ENCODE results near the gene CHRM4. TPM values are rescaled to one million over a fixed set of nuclear protein-coding genes. Genes with fewer than 3 reads are reported as not detected.

Gene CHRM4
- total RNA-seq, 1 donor from 2014 or later = 0.25 TPM

GRCh38 chr11:46369458-46370152 is 22.0 kb downstream of the CHRM4 start:
- intact Hi-C loops (cut with micrococcal nuclease) = no loop called here

- intact Hi-C loops (cut with micrococcal nuclease) = loop anchor here (1.0 kb wide), 2 partner anchors 16 to 129 kb away; no protein-coding TSS in a partner anchor
Measured at GRCh38 chr11:46367916-46368267, 23.7 kb downstream of the CHRM4 start.

DNA sequence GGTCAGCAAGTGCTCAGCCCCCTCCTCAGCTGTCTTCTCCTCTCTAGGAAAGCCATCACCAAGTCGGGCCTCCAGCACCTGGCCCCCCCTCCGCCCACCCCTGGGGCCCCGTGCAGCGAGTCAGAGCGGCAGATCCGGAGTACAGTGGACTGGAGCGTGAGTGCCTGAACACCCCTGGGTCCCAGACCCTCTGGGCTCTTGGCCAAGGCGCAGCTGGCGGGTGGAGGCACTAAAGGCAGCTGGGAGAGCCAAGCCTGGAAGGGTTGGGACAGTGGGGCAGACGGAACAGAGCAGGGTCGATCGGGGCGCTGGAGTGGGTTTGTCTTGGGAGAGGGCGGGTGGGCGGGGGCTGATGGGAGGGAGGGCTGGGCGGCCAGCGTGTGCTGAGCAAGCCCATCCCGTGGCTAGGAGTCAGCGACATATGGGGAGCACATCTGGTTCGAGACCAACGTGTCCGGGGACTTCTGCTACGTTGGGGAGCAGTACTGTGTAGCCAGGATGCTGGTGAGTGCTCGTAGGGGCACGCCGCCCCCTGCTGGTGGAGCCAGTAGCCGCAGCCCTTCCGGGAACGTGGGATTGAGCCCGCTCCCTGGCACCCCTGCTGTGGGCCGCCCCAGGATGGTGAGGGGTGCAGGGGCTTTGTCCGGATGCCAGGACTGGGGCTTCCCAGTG is 24.2 kb downstream of the CHRM4 start:
- intact Hi-C loops (cut with micrococcal nuclease) = loop anchor here (1.0 kb wide), 2 partner anchors 15 to 128 kb away; no protein-coding TSS in a partner anchor

DNA sequence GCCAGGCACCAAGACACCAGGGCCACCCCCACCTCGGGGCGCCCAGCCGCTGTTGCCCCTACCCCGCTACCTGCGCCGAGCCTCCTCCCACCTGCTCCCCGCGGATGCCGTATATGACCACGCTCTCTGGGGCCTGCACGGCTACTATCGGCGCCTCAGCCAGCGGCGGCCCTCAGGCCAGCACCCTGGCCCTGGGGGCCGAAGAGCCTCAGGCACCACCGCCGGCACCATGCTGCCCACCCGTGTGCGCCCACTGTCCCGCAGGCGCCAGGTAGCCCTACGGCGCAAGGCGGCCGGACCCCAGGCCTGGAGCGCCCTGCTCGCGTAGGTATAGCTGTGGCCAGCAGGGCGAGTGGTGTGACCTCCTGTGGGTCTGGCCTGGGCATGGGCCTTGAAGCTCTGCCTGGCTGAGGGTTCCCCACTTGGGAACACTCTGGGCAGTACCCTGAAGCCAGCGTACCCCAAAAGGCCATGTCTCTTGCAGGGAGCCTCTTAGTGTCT is 24.9 kb downstream of the CHRM4 start:
- intact Hi-C loops (cut with micrococcal nuclease) = loop anchor here (1.0 kb wide), 2 partner anchors 14 to 127 kb away; no protein-coding TSS in a partner anchor

- intact Hi-C loops (cut with micrococcal nuclease) = no loop called here
Measured at GRCh38 chr11:46366260-46366659, 25.3 kb downstream of the CHRM4 start.

DNA sequence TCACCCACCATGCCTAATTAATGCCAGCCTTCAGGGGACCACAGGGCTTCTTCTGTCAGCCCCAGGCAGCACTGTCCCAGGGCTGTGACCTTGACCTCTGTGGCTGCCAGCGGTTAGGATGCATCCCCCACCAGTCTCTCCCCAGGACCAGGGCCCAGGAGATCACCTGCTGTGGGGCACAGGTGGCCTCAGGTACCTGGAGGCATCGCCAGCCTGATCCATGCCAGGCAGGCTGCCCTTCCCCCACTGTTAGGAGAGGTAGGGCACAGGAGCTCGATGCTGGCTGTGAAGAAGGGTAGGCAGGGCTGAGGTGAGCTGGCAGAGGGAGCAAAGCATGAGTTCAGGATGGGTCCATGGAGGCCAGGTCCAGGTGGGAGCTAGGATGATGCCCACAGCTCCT is 26.8 kb downstream of the CHRM4 start:
- intact Hi-C loops (cut with micrococcal nuclease) = no loop called here

DNA sequence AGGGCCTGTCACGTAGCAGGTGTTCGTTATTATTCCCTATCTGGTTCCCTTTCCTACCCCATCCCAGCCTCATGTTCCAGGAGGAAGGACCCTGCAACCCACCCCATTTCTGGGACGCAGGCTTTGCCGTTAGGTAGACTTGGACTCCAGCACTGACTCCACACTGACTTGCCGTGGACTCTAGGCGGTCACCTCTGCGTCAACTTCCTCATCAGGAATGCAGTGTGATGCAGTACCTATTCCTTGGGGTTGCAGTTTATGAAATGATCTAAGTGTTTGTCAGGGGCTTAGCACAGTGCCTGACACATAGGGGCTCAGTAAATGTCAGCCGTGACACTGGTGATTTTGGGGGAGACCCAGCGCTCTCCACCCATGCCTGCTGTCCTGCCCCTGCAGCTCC is 27.5 kb downstream of the CHRM4 start:
- intact Hi-C loops (cut with micrococcal nuclease) = no loop called here

GRCh38 chr11:46363455-46364005 is 28.0 kb downstream of the CHRM4 start:
- intact Hi-C loops (cut with micrococcal nuclease) = no loop called here

DNA sequence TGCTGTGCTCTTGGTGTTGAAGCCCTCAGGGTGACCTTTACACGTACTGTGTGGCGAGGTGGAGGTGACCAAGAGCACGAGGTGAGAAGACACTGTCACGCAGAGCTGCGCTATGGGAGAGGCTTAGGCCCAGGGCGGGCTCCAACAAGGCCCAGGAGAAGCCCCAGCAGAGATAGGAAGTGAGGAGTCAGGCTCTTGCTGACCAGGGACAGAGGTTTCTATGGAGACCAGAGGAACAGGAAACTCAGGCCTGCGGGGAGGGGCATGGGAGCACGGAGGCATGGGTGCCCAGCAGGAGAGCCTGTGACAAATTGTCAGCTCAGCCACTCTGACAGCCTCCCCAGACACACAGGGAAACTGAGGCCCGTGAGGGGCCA is 28.6 kb downstream of the CHRM4 start:
- intact Hi-C loops (cut with micrococcal nuclease) = no loop called here

- intact Hi-C loops (cut with micrococcal nuclease) = no loop called here
Measured at GRCh38 chr11:46362156-46363030, 29.2 kb downstream of the CHRM4 start.

DNA sequence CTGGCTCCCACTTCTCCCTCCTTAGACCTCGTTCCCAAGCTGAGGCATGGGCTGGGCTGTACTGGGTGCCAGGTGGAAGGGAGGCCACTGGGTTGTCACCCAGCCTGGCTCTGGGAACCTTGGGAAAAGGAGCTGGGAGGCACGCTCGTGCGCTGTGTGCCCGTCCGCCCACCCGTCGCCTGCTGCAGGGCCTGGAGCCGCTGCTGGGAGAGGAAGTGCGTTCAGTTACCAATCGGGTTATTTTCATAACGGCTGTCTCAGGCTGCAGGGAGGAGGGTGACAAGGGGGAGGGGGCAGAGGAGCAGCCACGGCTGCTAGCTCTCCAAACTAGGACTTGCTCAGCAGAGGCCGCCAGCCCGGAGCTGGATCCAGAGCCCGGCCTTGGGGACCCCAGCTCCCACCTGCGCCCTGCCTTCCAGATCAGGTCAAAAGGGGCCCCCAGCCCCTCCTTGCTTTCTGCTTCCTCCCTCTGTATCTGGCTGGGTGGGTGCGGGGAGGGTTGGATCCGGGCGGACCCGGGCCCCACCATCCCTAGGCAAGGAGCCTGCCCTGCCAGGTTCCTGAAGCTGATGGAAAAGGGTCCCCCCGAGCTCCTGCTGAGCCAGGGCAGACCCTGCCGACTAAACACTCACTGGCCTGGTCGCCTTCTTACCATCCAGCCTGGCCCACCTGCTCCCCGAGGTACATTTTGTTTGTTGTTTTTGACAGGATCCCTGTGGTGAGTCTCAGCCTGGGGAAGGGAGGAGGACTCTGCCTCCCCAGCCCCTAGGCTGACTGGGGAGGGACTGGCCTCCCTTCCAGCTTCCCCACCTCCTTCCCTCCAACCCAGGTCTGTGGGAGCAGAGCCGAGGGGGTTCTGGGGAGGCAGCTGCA is 30.1 kb downstream of the CHRM4 start:
- intact Hi-C loops (cut with micrococcal nuclease) = loop anchor here (1.0 to 2.0 kb wide), 2 partner anchors 9 to 15 kb away; partner anchors contain the start of gene DGKZ

DNA sequence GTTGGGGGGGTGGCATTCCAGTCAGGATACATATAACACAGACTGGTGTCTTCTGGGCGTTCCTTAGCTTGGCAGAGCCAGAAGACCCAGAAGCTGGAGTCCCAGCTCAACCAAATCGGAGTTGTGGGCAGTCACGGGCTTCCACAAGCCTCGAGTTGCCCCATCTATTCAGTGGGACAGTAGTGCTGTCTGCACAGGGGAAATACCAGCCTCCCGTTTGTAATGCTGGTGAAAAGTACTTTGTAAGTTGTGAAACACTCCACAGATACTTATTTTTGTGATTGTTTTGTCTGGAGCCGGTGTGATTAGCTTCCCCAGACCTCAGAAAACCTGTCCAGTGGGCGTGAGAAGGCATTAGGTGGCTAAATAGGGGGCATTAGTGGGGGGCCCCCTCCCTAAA is 30.7 kb downstream of the CHRM4 start:
- intact Hi-C loops (cut with micrococcal nuclease) = loop anchor here (1.0 to 2.0 kb wide), 2 partner anchors 9 to 14 kb away; partner anchors contain the start of gene DGKZ

GRCh38 chr11:46359953-46360352 is 31.6 kb downstream of the CHRM4 start:
- intact Hi-C loops (cut with micrococcal nuclease) = loop anchor here (2.0 kb wide), 1 partner anchor 13 kb away; the partner anchor contains the start of gene DGKZ

DNA sequence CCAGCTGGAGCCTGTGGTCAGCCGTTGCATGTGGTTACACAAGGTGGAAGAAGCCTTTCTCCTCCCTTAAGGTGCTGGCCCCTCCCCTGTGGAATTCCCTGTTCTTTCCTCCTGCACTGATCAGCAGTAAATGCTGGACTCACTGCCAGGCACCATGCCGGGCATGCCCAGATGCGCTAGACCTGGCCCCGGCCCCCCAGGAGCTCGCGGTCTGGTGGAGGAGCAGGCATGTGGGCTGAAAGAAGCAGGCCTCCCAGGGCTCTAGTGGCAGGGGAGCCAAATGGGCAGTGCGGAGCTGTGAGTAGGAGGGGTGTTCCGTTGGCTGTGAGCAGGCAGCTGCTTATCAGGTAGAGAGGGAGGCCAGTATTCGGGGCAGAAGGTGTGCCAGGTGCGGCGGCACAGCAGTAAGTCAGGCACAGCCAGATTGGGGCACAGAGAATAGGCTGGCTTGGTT is 34.1 kb downstream of the CHRM4 start:
- intact Hi-C loops (cut with micrococcal nuclease) = no loop called here

GRCh38 chr11:46356924-46357482 is 34.6 kb downstream of the CHRM4 start:
- intact Hi-C loops (cut with micrococcal nuclease) = no loop called here

DNA sequence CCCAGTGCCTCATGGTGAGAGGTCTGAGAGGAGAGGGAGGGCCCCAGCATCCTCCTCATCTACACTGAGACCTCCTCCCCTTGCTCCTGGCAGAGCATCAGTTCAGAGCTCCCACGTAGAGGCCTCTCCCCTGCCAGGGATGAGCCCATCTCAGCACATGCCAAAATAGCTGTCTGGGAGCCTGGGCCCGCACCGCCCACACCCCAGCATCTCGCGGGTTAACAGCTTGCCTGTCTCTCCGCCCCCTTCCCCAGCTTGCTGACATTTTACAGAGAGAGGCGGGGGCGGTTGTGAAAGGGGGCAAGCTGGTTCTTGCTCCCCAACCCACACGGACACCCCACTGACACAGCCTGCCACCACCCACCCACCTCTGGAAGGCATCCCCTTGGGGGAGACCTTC is 37.9 kb downstream of the CHRM4 start:
- intact Hi-C loops (cut with micrococcal nuclease) = no loop called here

- intact Hi-C loops (cut with micrococcal nuclease) = loop anchor here (1.0 kb wide), 2 partner anchors 9 to 15 kb away; no protein-coding TSS in a partner anchor
Measured at GRCh38 chr11:46352063-46352841, 39.3 kb downstream of the CHRM4 start.

DNA sequence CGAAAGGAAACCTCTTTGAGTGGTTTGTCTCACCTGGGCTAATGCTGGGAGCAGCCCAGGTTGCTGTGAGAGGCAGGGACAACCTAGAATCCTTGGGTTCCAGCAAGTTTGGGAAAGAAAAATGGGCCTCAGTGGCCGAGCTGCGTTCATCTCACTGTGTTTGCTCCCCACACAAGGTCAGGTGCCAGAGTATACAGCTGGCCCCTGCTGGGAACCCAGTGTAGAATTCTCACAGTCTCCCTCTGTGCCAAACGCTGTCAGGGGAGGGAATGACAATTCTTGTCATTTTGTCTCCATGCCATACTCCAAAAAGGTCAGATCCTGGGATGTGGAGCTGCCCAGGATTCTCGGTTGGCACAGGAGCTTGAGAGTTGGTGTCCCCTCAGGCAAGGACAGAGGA is 40.0 kb downstream of the CHRM4 start:
- intact Hi-C loops (cut with micrococcal nuclease) = loop anchor here (1.0 kb wide), 2 partner anchors 10 to 16 kb away; no protein-coding TSS in a partner anchor

DNA sequence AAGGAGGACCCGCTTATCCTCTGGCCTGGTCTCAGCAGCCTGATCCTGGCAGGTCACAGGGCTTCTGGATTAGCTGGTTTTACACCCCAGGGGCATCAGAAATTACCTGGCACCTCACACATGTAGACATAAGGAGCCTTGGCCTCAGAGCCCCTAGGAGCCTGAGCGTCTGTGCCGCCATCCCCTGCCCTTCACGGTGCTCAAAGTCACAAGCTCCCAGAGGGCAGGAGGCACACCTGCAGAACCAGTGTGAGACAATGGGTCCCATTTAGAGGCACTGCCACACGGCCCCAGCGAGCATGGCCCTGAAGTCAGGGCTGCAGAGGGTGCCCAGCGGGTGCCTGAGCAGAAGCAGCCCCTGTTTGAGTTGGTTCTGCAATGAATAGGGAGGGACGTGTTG is 40.4 kb downstream of the CHRM4 start:
- intact Hi-C loops (cut with micrococcal nuclease) = no loop called here
